ENCODE measurements around the gene LRRC8C.

LRRC8C gene

DNA sequence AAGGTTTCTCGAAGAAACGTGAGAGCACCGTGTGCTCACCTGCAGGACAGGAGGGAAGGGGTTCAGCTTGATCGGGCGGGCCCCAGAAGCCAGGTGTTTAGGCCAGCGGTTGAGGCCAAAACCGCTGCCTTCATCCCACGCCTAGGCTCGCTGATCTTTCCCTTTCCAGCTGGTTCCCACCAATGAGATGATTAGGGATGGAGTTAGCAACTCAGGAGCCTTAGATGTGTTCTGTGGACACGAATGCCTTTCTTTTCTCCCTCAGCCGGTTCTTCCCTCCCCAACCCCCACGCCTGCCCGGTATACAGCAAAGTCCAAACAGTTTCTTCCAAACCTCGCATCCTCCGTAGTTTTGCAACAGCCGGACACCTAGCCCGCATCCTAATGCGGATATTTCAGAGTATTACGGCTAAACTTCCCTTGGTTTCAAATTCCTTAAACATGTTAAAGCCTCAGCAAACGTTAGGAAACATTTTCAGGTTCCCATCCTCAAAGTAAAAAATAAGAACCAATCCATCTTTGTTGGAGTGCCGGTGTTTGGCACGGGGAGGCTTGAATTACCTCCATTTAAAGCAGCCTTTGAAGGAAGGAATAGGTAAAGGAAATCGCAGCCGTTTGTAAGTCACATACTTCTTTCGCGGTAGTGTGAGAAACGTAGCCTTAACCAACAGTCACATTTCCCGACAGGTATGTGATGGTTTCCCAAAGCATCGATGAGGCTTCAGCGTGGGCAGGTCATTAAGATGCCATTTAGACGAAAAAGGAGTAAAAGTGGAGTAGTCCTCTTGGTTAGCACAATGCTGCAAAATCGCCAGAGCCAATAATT is 1.1 kb downstream of the LRRC8C start:
- Histone ChIP-seq H3K4me2 (ENCODE audit: low read depth, low read length, poor library complexity, severe bottlenecking) (peak overlapping the region; percentile 70), H3K9ac (ENCODE audit: low read length) (peak overlapping the region; percentile 74), H2AFZ (ENCODE audit: low read depth, low read length, severe bottlenecking) (peak overlapping the region; percentile 85), H4K20me1 (ENCODE audit: low read depth, low read length) (peaks cover 5% of the 10 kb centered on the region; the same call in 1 of the 2 replicates), H3F3A (ENCODE audit: insufficient read depth) (peaks cover 16% of the 10 kb centered on the region), H3K9me2 (replicated peaks; ENCODE audit: insufficient read depth, low read length) (no peaks in the 10 kb centered on the region), H3K9me3 (ENCODE audit: insufficient read depth, low read length) (no peaks in the 10 kb centered on the region), H3K4me3 (ENCODE audit: insufficient read depth, low read length, poor library complexity, severe bottlenecking) (peak overlapping the region; percentile 59), H3K27ac (ENCODE audit: low read depth, low read length) (no peak overlapping the region), H3K36me3 (ENCODE audit: low read length) (no peaks in the 10 kb centered on the region), H3K79me2 (ENCODE audit: insufficient read depth, low read length) (no peaks in the 10 kb centered on the region), H3K27me3 (ENCODE audit: low read length) (no peaks in the 10 kb centered on the region)
- TF ChIP-seq, protein P1, sequence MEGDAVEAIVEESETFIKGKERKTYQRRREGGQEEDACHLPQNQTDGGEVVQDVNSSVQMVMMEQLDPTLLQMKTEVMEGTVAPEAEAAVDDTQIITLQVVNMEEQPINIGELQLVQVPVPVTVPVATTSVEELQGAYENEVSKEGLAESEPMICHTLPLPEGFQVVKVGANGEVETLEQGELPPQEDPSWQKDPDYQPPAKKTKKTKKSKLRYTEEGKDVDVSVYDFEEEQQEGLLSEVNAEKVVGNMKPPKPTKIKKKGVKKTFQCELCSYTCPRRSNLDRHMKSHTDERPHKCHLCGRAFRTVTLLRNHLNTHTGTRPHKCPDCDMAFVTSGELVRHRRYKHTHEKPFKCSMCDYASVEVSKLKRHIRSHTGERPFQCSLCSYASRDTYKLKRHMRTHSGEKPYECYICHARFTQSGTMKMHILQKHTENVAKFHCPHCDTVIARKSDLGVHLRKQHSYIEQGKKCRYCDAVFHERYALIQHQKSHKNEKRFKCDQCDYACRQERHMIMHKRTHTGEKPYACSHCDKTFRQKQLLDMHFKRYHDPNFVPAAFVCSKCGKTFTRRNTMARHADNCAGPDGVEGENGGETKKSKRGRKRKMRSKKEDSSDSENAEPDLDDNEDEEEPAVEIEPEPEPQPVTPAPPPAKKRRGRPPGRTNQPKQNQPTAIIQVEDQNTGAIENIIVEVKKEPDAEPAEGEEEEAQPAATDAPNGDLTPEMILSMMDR (IDR thresholded peaks at IDR 0.05; ENCODE audit: insufficient read depth, low read length, poor library complexity, severe bottlenecking): no peak
- TF ChIP-seq EZH2phosphoT487 (conservative IDR thresholded peaks at IDR 0.05; ENCODE audit: low read length): no peak

DNA sequence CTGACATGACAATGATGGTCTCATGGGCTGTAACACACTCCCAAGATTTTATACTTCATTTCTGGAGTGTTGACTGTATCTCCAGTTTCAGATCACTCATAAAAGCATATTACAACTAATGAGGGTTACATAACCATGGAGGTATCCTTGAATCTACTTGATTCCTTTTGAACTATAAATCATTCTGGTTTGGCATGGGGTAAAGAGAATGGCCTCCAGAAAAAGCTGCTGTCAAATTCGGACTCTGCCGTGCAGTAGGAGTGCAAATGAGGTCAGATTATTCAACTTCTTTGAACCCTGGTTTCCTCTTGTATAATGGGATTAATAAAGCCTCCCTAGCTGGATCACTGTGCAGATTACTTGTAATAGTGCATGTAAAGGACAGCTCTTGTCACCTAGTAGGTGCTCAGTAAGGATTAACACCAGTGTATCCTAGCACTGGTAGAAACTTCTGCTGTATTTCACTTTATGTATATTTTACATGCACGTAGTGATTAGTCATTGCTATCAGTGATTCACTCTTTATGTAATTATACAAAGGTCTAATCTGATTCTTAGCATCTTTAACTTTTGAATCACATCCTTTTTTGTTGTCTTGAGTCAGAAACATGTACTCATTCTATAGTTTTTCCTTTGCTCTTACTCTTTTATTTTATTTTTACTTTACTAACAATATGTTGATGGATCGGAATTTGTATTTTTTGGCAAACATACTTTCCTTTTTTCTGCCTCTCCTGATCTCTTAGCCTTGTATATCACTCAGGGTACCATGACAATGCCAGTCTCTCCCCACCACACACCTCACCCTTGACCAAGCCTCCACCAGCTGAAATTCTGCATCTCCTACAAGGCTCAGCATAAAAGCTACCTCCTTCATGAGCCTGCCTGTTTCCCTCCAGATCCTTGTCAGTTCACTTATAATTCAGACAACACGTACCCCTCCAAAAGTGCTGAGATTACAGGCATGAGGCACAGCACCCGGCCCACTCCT is 3.2 kb downstream of the LRRC8C start:
- 0 out of 2 replicates have a peak, but pooled peaks cover 6% of the 10 kb centered on the region for H3K79me2 ChIP-seq (ENCODE audit: insufficient read depth, low read length)
- no peak overlapping the region for H3K4me2 ChIP-seq (ENCODE audit: low read depth, low read length, poor library complexity, severe bottlenecking)
- H3K9me3 ChIP-seq (ENCODE audit: insufficient read depth, low read length): no peaks in the 10 kb centered on the region
- H3F3A ChIP-seq (ENCODE audit: insufficient read depth): peaks cover 12% of the 10 kb centered on the region
- no peak overlapping the region for H3K27ac ChIP-seq (ENCODE audit: low read depth, low read length)
- peaks cover 5% of the 10 kb centered on the region; the same call in 1 of the 2 replicates for H4K20me1 ChIP-seq (ENCODE audit: low read depth, low read length)
- H3K9me2 ChIP-seq (replicated peaks; ENCODE audit: insufficient read depth, low read length): no peaks in the 10 kb centered on the region
- H3K27me3 ChIP-seq (ENCODE audit: low read length): no peaks in the 10 kb centered on the region
- no peak overlapping the region for H3K9ac ChIP-seq (ENCODE audit: low read length)
- H3K4me3 ChIP-seq (ENCODE audit: insufficient read depth, low read length, poor library complexity, severe bottlenecking): no peak overlapping the region
- TF ChIP-seq, protein P1 (IDR thresholded peaks at IDR 0.05; ENCODE audit: insufficient read depth, low read length, poor library complexity, severe bottlenecking): no peak
- TF ChIP-seq EZH2phosphoT487 (conservative IDR thresholded peaks at IDR 0.05; ENCODE audit: low read length): no peak
- H3K36me3 ChIP-seq (ENCODE audit: low read length): no peaks in the 10 kb centered on the region
- H2AFZ ChIP-seq (ENCODE audit: low read depth, low read length, severe bottlenecking): no peak overlapping the region

DNA sequence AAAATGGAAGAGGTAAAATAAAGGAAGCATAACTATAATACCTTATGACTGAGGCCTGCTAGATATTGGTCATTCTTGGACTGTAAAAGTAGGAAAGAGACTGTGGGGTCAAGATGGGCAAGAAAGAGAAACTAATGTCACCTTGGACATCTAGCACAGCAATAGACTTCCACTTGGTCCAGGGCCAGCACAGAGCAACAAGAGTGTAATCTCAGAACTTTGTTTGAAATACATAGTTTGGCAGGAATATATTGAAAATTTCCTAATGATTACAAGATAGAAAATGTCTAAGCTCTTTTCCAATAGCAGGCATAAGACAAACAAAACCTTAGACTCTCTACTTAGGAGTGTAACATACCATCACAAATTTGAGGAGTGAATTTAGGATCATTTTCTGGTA is 4.6 kb downstream of the LRRC8C start:
- H3K27me3 ChIP-seq (ENCODE audit: low read length): no peaks in the 10 kb centered on the region
- H3K36me3 ChIP-seq (ENCODE audit: low read length): no peaks in the 10 kb centered on the region
- 0 out of 2 replicates have a peak, but pooled peaks cover 13% of the 10 kb centered on the region for H3K79me2 ChIP-seq (ENCODE audit: insufficient read depth, low read length)
- peaks cover 5% of the 10 kb centered on the region; the same call in 1 of the 2 replicates for H4K20me1 ChIP-seq (ENCODE audit: low read depth, low read length)
- H3K4me3 ChIP-seq (ENCODE audit: insufficient read depth, low read length, poor library complexity, severe bottlenecking): no peak overlapping the region
- TF ChIP-seq, protein P1 (IDR thresholded peaks at IDR 0.05; ENCODE audit: insufficient read depth, low read length, poor library complexity, severe bottlenecking): no peak
- no peak for TF ChIP-seq EZH2phosphoT487 (conservative IDR thresholded peaks at IDR 0.05; ENCODE audit: low read length)
- H3K9me2 ChIP-seq (replicated peaks; ENCODE audit: insufficient read depth, low read length): no peaks in the 10 kb centered on the region
- no peak overlapping the region for H3K27ac ChIP-seq (ENCODE audit: low read depth, low read length)
- H3K4me2 ChIP-seq (ENCODE audit: low read depth, low read length, poor library complexity, severe bottlenecking): no peak overlapping the region
- H3K9ac ChIP-seq (ENCODE audit: low read length): no peak overlapping the region
- H2AFZ ChIP-seq (ENCODE audit: low read depth, low read length, severe bottlenecking): no peak overlapping the region
- H3K9me3 ChIP-seq (ENCODE audit: insufficient read depth, low read length): no peaks in the 10 kb centered on the region
- H3F3A ChIP-seq (ENCODE audit: insufficient read depth): peaks cover 11% of the 10 kb centered on the region
